Uterus (tissue), 2 donors: ENCODE data around the gene LEPR.

ENCODE experiments used
- POLR2A ChIP-seq, 2 donors: fragments of 450-650 bp; IDR thresholded peaks; one replicate each; pipeline ENCODE4 v1.6.1; 2016; ENCODE audit warnings: antibody characterized with exemption in 2 of 2, mild to moderate bottlenecking in 1 of 2, moderate library complexity in 1 of 2
- TF ChIP-seq, protein P1 (sequence below), 4 experiments: fragments of 200-600 bp in 2 of 4; fragments of 450-650 bp in 2 of 4; sonication (generic) in 2 of 4; IDR thresholded peaks; one replicate each; pipeline ENCODE4 v1.5.1; 2016 to 2019; ENCODE audit warnings: antibody characterized with exemption in 4 of 4, mild to moderate bottlenecking in 2 of 4, moderate library complexity in 1 of 4

GRCh38 chr1:65421351-65422025 is 1.0 kb downstream of the LEPR start:
- TF ChIP-seq, protein P1, sequence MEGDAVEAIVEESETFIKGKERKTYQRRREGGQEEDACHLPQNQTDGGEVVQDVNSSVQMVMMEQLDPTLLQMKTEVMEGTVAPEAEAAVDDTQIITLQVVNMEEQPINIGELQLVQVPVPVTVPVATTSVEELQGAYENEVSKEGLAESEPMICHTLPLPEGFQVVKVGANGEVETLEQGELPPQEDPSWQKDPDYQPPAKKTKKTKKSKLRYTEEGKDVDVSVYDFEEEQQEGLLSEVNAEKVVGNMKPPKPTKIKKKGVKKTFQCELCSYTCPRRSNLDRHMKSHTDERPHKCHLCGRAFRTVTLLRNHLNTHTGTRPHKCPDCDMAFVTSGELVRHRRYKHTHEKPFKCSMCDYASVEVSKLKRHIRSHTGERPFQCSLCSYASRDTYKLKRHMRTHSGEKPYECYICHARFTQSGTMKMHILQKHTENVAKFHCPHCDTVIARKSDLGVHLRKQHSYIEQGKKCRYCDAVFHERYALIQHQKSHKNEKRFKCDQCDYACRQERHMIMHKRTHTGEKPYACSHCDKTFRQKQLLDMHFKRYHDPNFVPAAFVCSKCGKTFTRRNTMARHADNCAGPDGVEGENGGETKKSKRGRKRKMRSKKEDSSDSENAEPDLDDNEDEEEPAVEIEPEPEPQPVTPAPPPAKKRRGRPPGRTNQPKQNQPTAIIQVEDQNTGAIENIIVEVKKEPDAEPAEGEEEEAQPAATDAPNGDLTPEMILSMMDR (IDR thresholded peaks at IDR 0.05), result no peak
- TF ChIP-seq POLR2A (IDR thresholded peaks at IDR 0.05), result no peak
